NCI-H2081 treated with DMSO at 0.1 percent for 48 hours (cell line): ENCODE results near the gene ADAMTS9.

ENCODE experiments used
- DNase-seq: peaks from one replicate; lab custom pipeline; 2025; lab: John Stamatoyannopoulos, UW

The ADAMTS9 gene

GRCh38 chr3:64686446-64686908 is 1.3 kb downstream of the ADAMTS9 start:
- DNase-seq: no peak

GRCh38 chr3:64685800-64686445 is 1.9 kb downstream of the ADAMTS9 start:
- DNase-seq: no peak

GRCh38 chr3:64685331-64685799 is 2.4 kb downstream of the ADAMTS9 start:
- DNase-seq: no peak

GRCh38 chr3:64684715-64685261 is 3.0 kb downstream of the ADAMTS9 start:
- DNase-seq: no peak

- DNase-seq: no peak
These were observed 6.0 kb downstream of the ADAMTS9 start for GRCh38 chr3:64681827-64682226.

- DNase-seq: no peak
These were observed 6.8 kb downstream of the ADAMTS9 start for GRCh38 chr3:64681015-64681414.

GRCh38 chr3:64680334-64680733 is 7.5 kb downstream of the ADAMTS9 start:
- DNase-seq: no peak

GRCh38 chr3:64677961-64678716 is 9.7 kb downstream of the ADAMTS9 start:
- no peak for DNase-seq

- DNase-seq: no peak
These were observed 11.0 kb downstream of the ADAMTS9 start for GRCh38 chr3:64676831-64677230.

- no peak for DNase-seq
These were observed 12.0 kb downstream of the ADAMTS9 start for GRCh38 chr3:64675687-64676247.

GRCh38 chr3:64674591-64675076 is 13.2 kb downstream of the ADAMTS9 start:
- DNase-seq: no peak

GRCh38 chr3:64673159-64673715 is 14.6 kb downstream of the ADAMTS9 start:
- no peak for DNase-seq

- DNase-seq: no peak
These were observed 19.0 kb downstream of the ADAMTS9 start for GRCh38 chr3:64668582-64669510.

- DNase-seq: no peak
These were observed 19.8 kb downstream of the ADAMTS9 start for GRCh38 chr3:64667887-64668581.

- DNase-seq: no peak
These were observed 20.7 kb downstream of the ADAMTS9 start for GRCh38 chr3:64667138-64667537.

GRCh38 chr3:64666171-64666588 is 21.6 kb downstream of the ADAMTS9 start:
- DNase-seq: no peak

- no peak for DNase-seq
These were observed 23.4 kb downstream of the ADAMTS9 start for GRCh38 chr3:64664397-64664796.

GRCh38 chr3:64659617-64659978 is 28.2 kb downstream of the ADAMTS9 start:
- DNase-seq: no peak

GRCh38 chr3:64658001-64658400 is 29.8 kb downstream of the ADAMTS9 start:
- no peak for DNase-seq

GRCh38 chr3:64656544-64656943 is 31.3 kb downstream of the ADAMTS9 start:
- DNase-seq: no peak

- DNase-seq: no peak
These were observed 32.6 kb downstream of the ADAMTS9 start for GRCh38 chr3:64655160-64655559.
